Mesothelial cell of epicardium (in vitro differentiated cells): Measurements from ENCODE around the gene SLC27A2. TPM values are rescaled to one million over a fixed set of nuclear protein-coding genes. Genes with fewer than 3 reads are reported as not detected.
"Not testable (repeated sequence)": the region's sequence is repeated elsewhere in the genome, so short reads cannot be mapped to it uniquely, and the experiment has no call there.

Experiments
- DNase-seq, 2 experiments: peaks; one replicate each; pipeline ENCODE4 v3.0.0; 2021; ENCODE audit warnings: low spot score in 2 of 2; ENCODE audit not compliant: unreplicated experiment in 2 of 2
- H3K27ac Mint-ChIP-seq: 2 replicates; pipeline ENCODE4 v1.8.0; 2021; ENCODE audit warnings: mixed read lengths
- H3K27me3 Mint-ChIP-seq: 2 replicates; pipeline ENCODE4 v1.8.0; 2021; ENCODE audit warnings: low read depth, mixed read lengths
- H3K36me3 Mint-ChIP-seq: 2 replicates; pipeline ENCODE4 v1.8.0; 2021; ENCODE audit warnings: mixed read lengths
- H3K4me1 Mint-ChIP-seq: 2 replicates; pipeline ENCODE4 v1.8.0; 2021; ENCODE audit warnings: mixed read lengths
- H3K4me3 Mint-ChIP-seq: 2 replicates; pipeline ENCODE4 v1.8.0; 2021; ENCODE audit warnings: mild to moderate bottlenecking, moderate library complexity, mixed read lengths
- H3K9me3 Mint-ChIP-seq: 2 replicates; pipeline ENCODE4 v1.8.0; 2021; ENCODE audit warnings: mixed read lengths
- CTCF ChIP-seq: fragments of 200-600 bp; sonication (generic); IDR thresholded peaks from one replicate; pipeline ENCODE4 v1.5.0; 2021; ENCODE audit warnings: antibody characterized with exemption; ENCODE audit not compliant: unreplicated experiment
- total RNA-seq: library from RNA; stranded (reverse); gene quantifications from 3 replicates; pipeline ENCODE4 v1.2.1, GENCODE V29; 2021

The SLC27A2 gene
- total RNA-seq, 1 donor from 2014 or later = 3.1 TPM

DNA sequence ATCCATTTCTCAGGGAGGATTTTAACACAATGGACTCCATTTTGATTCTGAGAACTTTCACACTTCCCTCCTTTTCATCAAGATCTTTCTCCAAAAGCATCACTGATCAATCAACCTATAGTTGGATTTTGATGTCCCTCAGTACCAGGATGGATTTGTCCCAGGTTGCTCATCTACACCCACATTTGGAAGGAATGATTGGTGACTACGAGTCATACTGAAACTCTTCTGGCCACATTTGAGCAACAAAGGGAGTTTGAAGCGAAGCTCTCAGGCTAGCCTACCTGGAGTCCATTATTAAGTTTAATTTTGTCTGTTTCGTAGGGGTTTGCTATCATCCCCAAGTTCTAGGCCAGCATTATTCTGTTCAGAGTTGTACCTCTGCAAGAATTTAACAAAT is 31.6 kb upstream of the SLC27A2 start:
- Mint-ChIP-seq H3K4me3 (no peak overlapping the region), H3K27ac (no peak overlapping the region), H3K36me3 (no peaks in the 10 kb centered on the region), H3K27me3 (no peaks in the 10 kb centered on the region), H3K9me3 (peaks cover 4% of the 10 kb centered on the region), H3K4me1 (peaks cover 12% of the 10 kb centered on the region)
- no peak for DNase-seq
- no peak for TF ChIP-seq CTCF

DNA sequence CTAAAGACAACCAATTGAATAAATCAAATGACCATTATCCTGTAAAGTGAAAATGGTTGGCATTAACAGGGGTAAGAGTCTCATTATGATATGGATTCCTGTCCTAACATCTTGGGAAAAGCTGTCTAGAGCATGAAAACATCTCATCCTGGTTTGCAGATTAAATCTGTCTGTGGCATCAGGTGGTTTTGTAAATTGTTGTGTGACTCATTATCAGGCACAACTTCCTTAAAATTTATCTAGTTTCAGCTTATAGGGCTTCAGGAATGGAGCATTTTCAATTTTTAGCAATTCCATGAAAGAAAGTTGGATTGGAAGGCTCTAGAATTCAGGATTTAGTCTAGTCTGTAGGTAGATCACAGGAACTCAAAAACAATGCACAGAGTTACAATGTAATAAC is 31.1 kb upstream of the SLC27A2 start:
- Mint-ChIP-seq H3K4me3 (no peak overlapping the region), H3K27ac (no peak overlapping the region), H3K27me3 (no peaks in the 10 kb centered on the region), H3K9me3 (peaks cover 4% of the 10 kb centered on the region), H3K36me3 (no peaks in the 10 kb centered on the region), H3K4me1 (peaks cover 8% of the 10 kb centered on the region)
- DNase-seq = no peak
- TF ChIP-seq CTCF = no peak

GRCh38 chr15:50151476-50151875 is 30.5 kb upstream of the SLC27A2 start:
- Mint-ChIP-seq H3K36me3 (no peaks in the 10 kb centered on the region), H3K27me3 (no peaks in the 10 kb centered on the region), H3K9me3 (peaks cover 9% of the 10 kb centered on the region), H3K4me3 (no peak overlapping the region), H3K27ac (no peak overlapping the region), H3K4me1 (peaks cover 8% of the 10 kb centered on the region)
- TF ChIP-seq CTCF = no peak
- DNase-seq = no peak

DNA sequence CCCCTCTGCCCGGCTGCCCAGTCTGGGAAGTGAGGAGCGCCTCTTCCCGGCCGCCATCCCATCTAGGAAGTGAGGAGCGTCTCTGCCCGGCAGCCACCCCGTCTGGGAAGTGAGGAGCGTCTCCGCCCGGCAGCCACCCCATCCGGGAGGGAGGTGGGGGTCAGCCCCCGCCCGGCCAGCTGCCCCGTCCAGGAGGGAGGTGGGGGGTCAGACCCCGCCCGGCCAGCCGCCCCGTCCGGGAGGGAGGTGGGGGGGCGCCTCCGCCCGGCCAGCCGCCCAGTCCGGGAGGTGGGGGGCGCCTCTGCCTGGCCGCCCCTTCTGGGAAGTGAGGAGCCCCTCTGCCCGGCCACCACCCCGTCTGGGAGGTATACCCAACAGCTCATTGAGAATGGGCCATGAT is 23.8 kb upstream of the SLC27A2 start:
- not testable (repeated sequence) for H3K4me3 Mint-ChIP-seq, H3K27me3 Mint-ChIP-seq, H3K4me1 Mint-ChIP-seq, DNase-seq, H3K27ac Mint-ChIP-seq
- Mint-ChIP-seq H3K36me3 (peaks cover 20% of the 10 kb centered on the region), H3K9me3 (peaks cover 54% of the 10 kb centered on the region)

DNA sequence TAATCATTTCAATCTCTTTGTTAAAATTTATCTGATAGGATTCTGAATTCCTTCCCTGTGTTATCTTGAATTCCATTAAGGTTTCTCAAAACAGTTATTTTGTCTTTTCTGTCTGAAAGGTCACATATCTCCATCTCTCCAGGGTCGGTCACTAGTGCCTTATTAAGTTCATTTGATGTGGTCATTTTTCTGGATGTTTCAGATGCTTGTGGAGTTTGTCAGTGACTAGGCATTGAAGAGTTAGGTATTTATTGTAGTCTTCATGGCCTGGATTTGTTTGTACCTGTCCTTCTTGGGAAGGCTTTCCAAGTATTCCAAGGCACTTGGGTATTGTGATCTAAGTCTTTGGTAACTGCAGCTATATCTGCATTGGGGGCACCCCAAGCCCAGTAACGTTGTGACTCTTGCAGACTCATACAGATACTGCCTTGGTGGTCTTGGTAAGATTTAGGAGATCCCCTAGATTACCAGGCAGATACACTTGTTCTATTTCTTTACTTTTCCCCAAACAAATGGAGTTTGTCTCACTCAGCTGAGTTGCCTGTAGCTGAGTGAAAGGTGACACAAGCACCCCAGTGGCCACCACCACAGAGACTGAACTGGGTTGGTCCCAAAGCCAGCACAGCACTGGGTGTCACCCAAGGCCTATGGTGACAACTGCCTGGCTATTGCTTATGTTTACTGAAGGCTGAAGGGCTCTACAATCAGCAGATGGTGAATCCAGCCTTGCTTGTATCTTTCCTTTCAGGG is 18.9 kb upstream of the SLC27A2 start:
- H3K36me3 Mint-ChIP-seq = peaks cover 11% of the 10 kb centered on the region

More for the DNA sequence above, 18.9 kb upstream of the SLC27A2 start:
- no peaks in the 10 kb centered on the region for H3K27me3 Mint-ChIP-seq
- peaks cover 26% of the 10 kb centered on the region for H3K4me1 Mint-ChIP-seq
- no peak for TF ChIP-seq CTCF
- H3K4me3 Mint-ChIP-seq = no peak overlapping the region
- no peak for DNase-seq
- no peak overlapping the region for H3K27ac Mint-ChIP-seq
- H3K9me3 Mint-ChIP-seq = peaks cover 38% of the 10 kb centered on the region
